ENCODE data around the gene PLXNA2.

Gene PLXNA2

DNA sequence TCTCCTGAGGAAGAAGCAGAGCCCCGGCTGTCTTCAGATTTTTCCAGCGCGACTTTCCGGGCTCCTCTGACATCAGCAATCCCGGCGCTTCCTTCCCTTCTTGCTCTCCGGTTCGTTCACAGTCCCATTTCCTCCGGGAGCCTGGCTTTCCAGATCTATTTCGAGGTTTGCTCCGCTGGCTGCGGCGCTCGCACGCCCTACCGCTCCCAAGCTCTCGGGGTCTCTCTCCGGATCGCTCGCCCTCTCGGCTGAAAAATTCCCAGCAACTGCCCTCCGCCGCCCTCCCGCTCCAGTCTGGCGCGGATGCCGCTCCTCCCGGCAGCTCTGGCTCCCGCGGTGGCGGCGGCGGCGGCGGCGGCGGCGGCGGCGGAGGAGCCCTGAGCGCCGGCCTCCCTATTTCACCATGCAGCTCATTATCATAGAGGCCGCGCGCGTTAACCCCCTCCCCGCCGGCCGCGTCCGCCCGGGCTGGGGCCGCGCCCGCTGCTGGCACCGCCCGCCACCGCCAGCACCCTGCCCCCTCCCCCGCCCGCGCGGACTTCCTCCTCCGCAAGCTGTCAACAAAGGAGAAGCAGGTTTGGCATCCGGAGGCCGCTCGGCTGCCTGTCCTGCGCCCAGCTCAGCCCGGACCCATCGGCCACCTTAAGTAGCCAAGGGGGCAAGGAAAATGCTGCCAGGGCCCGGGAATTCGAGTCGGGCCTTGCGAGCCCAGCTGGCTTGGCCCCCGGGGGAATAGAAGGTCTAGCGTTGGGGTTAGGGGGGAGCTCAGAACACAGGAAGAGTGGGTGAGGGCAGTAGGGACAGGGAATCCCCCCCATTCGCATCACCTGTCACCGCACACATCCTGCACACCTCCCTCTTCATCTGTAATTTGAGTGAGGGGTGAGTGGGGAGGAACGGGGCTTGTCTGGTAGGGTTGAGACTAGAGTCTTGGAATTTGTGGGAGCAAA is at the start of gene PLXNA2:
Gene PLXNA2, minus strand, starts transcription at position 418 of the 950 bp plus-strand sequence. CDS start 26,462 bp downstream, outside the sequence.
- DNase-seq (ENCODE audit: extremely low read depth in 1 of 2, low read depth in 1 of 2) = peak; percentile 12 to 55

DNA sequence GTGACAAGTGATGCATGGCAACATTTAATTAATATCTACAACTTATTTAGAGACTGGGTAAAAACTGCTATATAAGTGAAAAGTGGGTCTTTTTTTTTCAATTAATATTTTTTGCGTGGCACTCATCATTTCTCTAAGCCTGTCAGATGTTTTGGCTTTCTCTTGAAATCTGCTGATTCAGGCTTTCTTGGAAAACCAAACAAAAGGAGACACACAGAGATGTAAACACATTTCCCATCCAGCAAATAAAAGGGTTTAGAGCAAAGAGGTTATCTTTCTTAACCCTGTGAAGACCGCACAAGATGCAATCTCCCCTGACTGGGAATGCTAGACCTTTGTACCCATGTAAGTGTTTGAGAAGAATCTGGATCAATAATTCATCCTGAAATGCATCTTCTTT is 48.7 kb upstream of the PLXNA2 start:
- DNase-seq (ENCODE audit: extremely low read depth in 1 of 2, low read depth in 1 of 2) = no peak

- DNase-seq (ENCODE audit: extremely low read depth in 1 of 2, low read depth in 1 of 2) = no peak
These were observed 47.9 kb upstream of the PLXNA2 start for GRCh38 chr1:208291923-208292711.

DNA sequence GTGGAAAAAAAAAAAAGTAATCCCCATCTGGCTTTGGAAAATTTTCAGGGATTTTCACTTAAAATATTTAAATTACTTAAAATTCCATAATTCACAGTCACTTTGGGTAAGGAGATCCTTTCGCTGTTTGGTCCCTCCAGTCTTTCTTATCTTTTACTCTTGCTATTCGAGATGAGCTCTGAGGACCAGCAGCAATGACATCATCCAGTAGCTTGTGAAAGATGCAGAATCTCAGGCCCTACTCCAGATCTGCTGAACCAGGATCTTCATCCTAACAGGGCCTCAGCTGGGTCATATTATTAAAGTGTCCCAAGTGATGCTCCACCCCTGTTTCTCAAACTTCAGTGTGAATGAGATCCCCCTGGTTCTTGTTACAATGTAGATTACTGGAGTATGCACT is 46.9 kb upstream of the PLXNA2 start:
- DNase-seq (ENCODE audit: extremely low read depth in 1 of 2, low read depth in 1 of 2) = no peak

DNA sequence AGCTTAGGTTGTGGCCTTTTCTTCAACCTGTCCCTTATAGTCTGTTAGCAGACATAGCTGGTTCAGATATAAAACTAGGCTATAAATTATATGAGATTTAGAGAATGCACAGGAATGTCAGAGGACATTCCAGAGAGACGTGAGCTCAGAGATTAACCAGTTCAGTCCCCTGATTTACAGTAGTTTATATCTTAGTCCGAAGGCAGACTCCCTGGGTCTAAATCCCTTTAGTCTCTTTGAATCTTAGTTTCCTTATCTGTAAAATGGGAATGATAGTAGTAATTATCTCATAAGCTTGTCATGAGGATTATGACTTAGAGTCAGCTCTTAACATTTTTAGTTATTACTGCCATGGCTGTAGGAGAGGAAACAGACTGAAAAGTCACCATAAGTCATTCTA is 45.5 kb upstream of the PLXNA2 start:
- no peak for DNase-seq (ENCODE audit: extremely low read depth in 1 of 2, low read depth in 1 of 2)

DNA sequence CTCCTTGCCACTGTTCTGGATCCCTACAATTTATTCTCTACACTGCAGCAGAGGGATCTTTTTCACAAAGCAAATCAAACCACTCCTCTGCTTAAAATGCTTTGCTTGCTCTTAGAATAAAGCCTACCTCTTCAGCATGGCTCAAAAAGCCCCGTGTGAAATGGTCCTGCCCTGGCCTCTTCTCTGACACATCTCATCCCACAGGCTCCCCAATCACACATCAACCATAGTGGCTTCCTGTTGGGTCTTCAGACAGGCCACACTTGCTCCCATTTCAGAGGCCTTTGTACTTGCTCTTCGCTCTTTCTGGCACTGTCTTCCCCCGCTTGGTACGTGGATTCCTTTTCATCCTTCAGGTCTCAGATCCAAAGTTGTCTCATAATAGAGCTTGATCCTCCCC is 44.3 kb upstream of the PLXNA2 start:
- DNase-seq (ENCODE audit: extremely low read depth in 1 of 2, low read depth in 1 of 2) = no peak

GRCh38 chr1:208280681-208281450 is 36.7 kb upstream of the PLXNA2 start:
- DNase-seq (ENCODE audit: extremely low read depth in 1 of 2, low read depth in 1 of 2) = no peak

- DNase-seq (ENCODE audit: extremely low read depth in 1 of 2, low read depth in 1 of 2) = no peak
These were observed 35.8 kb upstream of the PLXNA2 start for GRCh38 chr1:208279826-208280588.

GRCh38 chr1:208278638-208279037 is 34.5 kb upstream of the PLXNA2 start:
- no peak for DNase-seq (ENCODE audit: extremely low read depth in 1 of 2, low read depth in 1 of 2)

DNA sequence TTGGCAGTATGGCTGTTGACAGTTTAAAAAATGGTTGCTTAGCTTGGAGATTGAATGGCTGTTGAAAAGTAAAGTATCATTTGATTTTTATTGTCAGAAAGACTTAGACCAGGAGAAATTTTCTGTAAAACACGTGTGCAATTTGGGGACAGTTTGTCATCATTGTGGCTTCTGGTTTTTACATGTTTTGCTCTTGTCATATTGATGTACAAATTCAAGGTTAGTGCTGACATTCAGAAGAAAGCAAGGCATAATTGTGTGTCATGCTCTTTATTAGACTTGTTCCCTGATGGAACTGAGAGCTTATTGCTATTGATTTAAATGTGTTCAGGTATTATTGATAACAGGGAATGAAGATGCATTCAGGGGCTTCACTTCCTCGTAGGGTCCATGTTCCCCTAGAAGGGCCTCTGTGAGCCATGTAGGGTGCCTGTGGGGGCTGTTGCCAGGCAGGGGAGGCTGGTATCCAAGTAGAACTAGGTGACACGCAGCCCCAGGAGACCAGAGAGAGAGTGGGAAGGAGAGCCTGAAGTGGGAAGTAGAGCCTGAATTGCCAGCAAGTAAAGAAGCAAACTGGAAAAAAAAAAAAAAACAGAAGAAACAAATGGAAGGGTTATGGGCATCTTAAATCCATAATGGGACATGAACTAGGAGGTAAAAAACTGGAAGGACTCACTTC is 32.7 kb upstream of the PLXNA2 start:
- DNase-seq (ENCODE audit: extremely low read depth in 1 of 2, low read depth in 1 of 2) = no peak

DNA sequence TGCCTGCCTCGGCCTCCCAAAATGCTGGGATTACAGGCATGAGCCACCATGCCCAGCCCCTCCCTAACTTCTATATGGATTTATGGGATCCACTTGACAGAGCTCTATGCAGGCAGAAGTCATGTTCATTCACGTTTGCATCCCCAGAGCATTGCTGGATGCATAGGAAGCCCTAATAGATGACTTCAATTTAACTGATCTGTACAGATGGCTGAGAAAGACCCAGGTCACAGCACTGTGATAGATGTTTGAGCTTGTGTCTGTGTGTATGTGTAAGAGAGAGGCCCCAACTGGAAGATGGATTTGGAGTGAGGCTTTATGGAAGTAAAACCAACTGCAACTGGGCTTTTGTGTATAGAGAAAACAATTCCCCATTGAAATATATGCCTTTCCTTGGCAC is 30.9 kb upstream of the PLXNA2 start:
- no peak for DNase-seq (ENCODE audit: extremely low read depth in 1 of 2, low read depth in 1 of 2)

DNA sequence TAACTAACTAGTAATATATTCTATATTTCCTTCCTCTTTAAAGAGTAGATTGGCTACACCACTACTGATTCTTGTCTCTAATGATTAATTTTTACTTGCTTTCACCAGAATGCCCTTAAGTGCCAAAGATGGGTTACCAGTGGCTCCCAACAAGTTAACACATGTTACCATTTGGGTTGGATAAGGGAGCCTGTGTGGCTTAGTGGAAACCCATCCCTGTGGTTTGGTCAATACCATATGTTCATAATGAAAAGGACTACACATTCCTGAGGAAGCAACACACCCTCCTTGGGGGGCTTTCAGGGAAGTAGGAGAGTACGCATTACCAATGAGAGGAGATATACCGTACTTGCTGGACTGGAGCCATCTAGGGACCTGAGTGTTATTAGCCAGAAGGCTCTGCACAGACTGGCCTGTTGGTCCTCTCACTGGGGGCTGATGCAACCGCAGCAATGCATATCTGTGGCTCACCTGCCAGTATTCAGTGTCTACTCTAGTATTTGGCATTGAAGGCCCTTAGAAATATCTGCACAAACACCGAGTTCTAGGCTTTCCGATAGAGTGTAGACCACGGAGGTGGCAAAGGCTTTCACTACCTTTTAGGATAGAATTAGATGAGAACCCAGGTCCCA is 29.3 kb upstream of the PLXNA2 start:
- no peak for DNase-seq (ENCODE audit: extremely low read depth in 1 of 2, low read depth in 1 of 2)

DNA sequence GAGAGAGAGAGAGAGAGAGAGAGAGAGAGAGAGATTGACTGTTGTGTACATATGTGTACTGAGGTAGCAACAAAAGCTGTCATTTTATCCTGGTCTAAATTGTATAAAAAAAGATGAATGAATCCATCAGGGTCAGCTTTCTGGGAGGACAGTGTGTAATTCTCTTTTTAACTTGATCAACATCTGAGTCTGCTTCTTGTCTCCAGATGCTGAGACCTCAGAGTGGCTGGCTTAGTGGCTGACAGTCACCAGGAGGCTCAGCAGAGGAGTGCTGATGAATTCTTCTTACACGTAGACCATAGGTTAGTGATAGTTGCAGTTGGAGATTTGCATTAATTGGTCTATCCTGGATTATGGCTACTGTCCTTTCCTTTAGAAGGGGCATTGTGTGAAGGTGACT is 28.5 kb upstream of the PLXNA2 start:
- no peak for DNase-seq (ENCODE audit: extremely low read depth in 1 of 2, low read depth in 1 of 2)

GRCh38 chr1:208272311-208272710 is 28.1 kb upstream of the PLXNA2 start:
- no peak for DNase-seq (ENCODE audit: extremely low read depth in 1 of 2, low read depth in 1 of 2)

DNA sequence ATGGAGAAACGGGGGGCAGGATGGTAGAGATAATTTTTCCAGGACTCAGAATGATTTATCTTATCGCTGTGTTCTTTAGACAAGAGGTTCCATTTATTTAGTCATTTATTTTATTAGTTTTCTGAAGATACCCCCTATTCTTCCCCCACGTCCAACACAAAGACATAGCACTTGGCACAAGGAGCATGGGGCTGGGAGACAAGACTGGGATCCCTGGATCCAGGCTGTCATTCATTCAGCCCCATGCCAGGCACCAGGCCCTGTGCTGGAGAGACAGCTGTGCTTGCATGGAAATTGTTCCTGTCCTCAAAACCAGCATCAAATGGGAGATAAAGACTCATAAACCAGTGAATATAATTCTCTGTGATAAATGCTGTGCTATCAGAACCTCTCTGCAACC is 27.1 kb upstream of the PLXNA2 start:
- no peak for DNase-seq (ENCODE audit: extremely low read depth in 1 of 2, low read depth in 1 of 2)

DNA sequence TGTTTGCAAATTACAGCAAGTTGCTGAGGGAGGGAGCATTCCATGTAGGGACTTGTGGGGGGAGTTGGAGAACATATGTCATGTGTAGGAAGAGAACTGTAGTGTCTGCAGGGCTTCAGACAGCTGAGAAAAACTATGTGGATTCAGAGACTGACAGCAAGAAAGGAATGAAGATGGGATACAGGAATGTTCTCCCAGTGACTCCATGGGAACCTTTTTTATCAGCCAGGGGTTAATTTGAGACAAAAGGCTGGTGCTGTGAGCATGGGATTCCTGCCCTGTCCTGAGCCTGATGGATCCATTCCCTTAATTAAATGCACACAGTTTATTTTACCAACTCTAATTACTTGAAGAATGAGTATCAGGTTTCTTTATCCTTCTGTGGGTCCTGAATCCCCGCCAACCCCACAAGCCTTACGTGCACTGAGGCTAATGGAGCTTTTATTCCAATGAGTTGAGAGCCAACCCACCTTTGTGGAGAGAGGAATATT is 26.5 kb upstream of the PLXNA2 start:
- no peak for DNase-seq (ENCODE audit: extremely low read depth in 1 of 2, low read depth in 1 of 2)

- no peak for DNase-seq (ENCODE audit: extremely low read depth in 1 of 2, low read depth in 1 of 2)
These were observed 25.1 kb upstream of the PLXNA2 start for GRCh38 chr1:208269338-208269666.

GRCh38 chr1:208268541-208269337 is 24.6 kb upstream of the PLXNA2 start:
- DNase-seq (ENCODE audit: extremely low read depth in 1 of 2, low read depth in 1 of 2) = no peak

DNA sequence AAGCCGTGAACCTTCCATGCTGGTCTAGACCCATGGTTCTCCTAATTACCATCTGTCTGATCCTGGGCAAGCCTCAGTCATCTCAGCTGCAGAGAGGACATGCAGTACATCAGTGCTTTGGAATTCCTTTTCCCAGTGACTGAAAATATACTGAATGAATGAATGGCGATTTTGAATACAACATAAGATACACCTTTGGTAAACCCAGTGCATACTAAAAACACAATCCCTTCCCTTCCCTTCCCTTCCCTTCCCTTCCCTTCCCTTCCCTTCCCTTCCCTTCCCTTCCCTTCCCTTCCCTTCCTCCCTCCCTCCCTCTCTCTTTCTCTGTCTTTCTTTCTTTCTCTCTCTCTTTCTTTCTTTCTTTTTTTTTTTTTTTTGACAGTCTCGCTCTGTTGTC is 21.3 kb upstream of the PLXNA2 start:
- no peak for DNase-seq (ENCODE audit: extremely low read depth in 1 of 2, low read depth in 1 of 2)
